ENCODE measurements around the gene LPP.

LPP gene

GRCh38 chr3:188303286-188303799 is 149.4 kb downstream of the LPP start:
- H3K27me3 ChIP-seq (ENCODE audit: insufficient read depth, poor library complexity, severe bottlenecking), result no peaks in the 10 kb centered on the region
- no peak for ATAC-seq (ENCODE audit: low read depth)
- no peaks in the 10 kb centered on the region for H3K36me3 ChIP-seq (ENCODE audit: low read depth)
- H3K4me1 ChIP-seq (ENCODE audit: insufficient read depth, poor library complexity, severe bottlenecking), result peaks cover 7% of the 10 kb centered on the region
- no peaks in the 10 kb centered on the region for H3K9me3 ChIP-seq (ENCODE audit: severe bottlenecking)
- DNase-seq (ENCODE audit: low spot score), result no peak
- TF ChIP-seq, protein P1, sequence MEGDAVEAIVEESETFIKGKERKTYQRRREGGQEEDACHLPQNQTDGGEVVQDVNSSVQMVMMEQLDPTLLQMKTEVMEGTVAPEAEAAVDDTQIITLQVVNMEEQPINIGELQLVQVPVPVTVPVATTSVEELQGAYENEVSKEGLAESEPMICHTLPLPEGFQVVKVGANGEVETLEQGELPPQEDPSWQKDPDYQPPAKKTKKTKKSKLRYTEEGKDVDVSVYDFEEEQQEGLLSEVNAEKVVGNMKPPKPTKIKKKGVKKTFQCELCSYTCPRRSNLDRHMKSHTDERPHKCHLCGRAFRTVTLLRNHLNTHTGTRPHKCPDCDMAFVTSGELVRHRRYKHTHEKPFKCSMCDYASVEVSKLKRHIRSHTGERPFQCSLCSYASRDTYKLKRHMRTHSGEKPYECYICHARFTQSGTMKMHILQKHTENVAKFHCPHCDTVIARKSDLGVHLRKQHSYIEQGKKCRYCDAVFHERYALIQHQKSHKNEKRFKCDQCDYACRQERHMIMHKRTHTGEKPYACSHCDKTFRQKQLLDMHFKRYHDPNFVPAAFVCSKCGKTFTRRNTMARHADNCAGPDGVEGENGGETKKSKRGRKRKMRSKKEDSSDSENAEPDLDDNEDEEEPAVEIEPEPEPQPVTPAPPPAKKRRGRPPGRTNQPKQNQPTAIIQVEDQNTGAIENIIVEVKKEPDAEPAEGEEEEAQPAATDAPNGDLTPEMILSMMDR (IDR thresholded peaks at IDR 0.05; ENCODE audit: poor library complexity, severe bottlenecking), result no peak
- H3K4me3 ChIP-seq (ENCODE audit: severe bottlenecking), result no peak overlapping the region
- H3K27ac ChIP-seq (ENCODE audit: poor library complexity, severe bottlenecking), result no peak overlapping the region

DNA sequence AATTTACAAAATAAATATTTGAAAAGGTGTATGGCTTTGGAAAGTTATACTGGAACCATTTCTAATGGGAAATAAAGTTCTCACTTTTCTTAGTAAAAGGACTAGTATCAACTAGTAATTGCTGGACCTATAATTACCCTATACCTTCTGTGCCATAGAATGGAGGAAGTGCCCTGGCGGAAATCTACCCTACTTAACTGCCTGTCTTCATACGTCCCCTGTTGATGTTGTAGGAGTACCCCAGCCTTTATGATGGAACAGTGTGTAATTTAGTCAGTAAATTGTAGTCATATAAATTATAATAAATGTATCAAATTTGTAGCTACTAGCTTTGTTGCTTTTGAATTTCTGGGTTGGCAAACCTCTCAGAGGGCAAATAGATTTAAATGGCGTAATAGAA is 149.9 kb downstream of the LPP start:
- H3K36me3 ChIP-seq (ENCODE audit: low read depth), result no peaks in the 10 kb centered on the region
- DNase-seq (ENCODE audit: low spot score) (no peak), ATAC-seq (ENCODE audit: low read depth) (no peak)
- no peaks in the 10 kb centered on the region for H3K9me3 ChIP-seq (ENCODE audit: severe bottlenecking)
- H3K4me1 ChIP-seq (ENCODE audit: insufficient read depth, poor library complexity, severe bottlenecking), result peaks cover 2% of the 10 kb centered on the region
- TF ChIP-seq, protein P1 (IDR thresholded peaks at IDR 0.05; ENCODE audit: poor library complexity, severe bottlenecking), result no peak
- H3K4me3 ChIP-seq (ENCODE audit: severe bottlenecking), result no peak overlapping the region
- H3K27ac ChIP-seq (ENCODE audit: poor library complexity, severe bottlenecking), result no peak overlapping the region
- no peaks in the 10 kb centered on the region for H3K27me3 ChIP-seq (ENCODE audit: insufficient read depth, poor library complexity, severe bottlenecking)

GRCh38 chr3:188304501-188304900 is 150.5 kb downstream of the LPP start:
- no peak for ATAC-seq (ENCODE audit: low read depth)
- DNase-seq (ENCODE audit: low spot score), result no peak
- Histone ChIP-seq H3K27me3 (ENCODE audit: insufficient read depth, poor library complexity, severe bottlenecking) (no peaks in the 10 kb centered on the region), H3K36me3 (ENCODE audit: low read depth) (no peaks in the 10 kb centered on the region), H3K9me3 (ENCODE audit: severe bottlenecking) (no peaks in the 10 kb centered on the region), H3K27ac (ENCODE audit: poor library complexity, severe bottlenecking) (no peak overlapping the region), H3K4me1 (ENCODE audit: insufficient read depth, poor library complexity, severe bottlenecking) (no peaks in the 10 kb centered on the region), H3K4me3 (ENCODE audit: severe bottlenecking) (no peak overlapping the region)
- TF ChIP-seq, protein P1 (IDR thresholded peaks at IDR 0.05; ENCODE audit: poor library complexity, severe bottlenecking), result no peak

GRCh38 chr3:188305220-188305619 is 151.3 kb downstream of the LPP start:
- H3K4me3 ChIP-seq (ENCODE audit: severe bottlenecking), result no peak overlapping the region
- no peaks in the 10 kb centered on the region for H3K9me3 ChIP-seq (ENCODE audit: severe bottlenecking)
- no peaks in the 10 kb centered on the region for H3K27me3 ChIP-seq (ENCODE audit: insufficient read depth, poor library complexity, severe bottlenecking)
- no peaks in the 10 kb centered on the region for H3K4me1 ChIP-seq (ENCODE audit: insufficient read depth, poor library complexity, severe bottlenecking)
- H3K27ac ChIP-seq (ENCODE audit: poor library complexity, severe bottlenecking), result no peak overlapping the region
- no peaks in the 10 kb centered on the region for H3K36me3 ChIP-seq (ENCODE audit: low read depth)
- TF ChIP-seq, protein P1 (IDR thresholded peaks at IDR 0.05; ENCODE audit: poor library complexity, severe bottlenecking), result no peak
- no peak for DNase-seq (ENCODE audit: low spot score)
- ATAC-seq (ENCODE audit: low read depth), result no peak

GRCh38 chr3:188306435-188307005 is 152.6 kb downstream of the LPP start:
- TF ChIP-seq, protein P1 (IDR thresholded peaks at IDR 0.05; ENCODE audit: poor library complexity, severe bottlenecking), result no peak
- Histone ChIP-seq H3K36me3 (ENCODE audit: low read depth) (no peaks in the 10 kb centered on the region), H3K27me3 (ENCODE audit: insufficient read depth, poor library complexity, severe bottlenecking) (no peaks in the 10 kb centered on the region), H3K9me3 (ENCODE audit: severe bottlenecking) (no peaks in the 10 kb centered on the region), H3K4me3 (ENCODE audit: severe bottlenecking) (no peak overlapping the region), H3K27ac (ENCODE audit: poor library complexity, severe bottlenecking) (no peak overlapping the region), H3K4me1 (ENCODE audit: insufficient read depth, poor library complexity, severe bottlenecking) (no peaks in the 10 kb centered on the region)
- ATAC-seq (ENCODE audit: low read depth), result no peak
- no peak for DNase-seq (ENCODE audit: low spot score)
